Measurements from ENCODE around the gene CLDN17.

The CLDN17 gene

DNA sequence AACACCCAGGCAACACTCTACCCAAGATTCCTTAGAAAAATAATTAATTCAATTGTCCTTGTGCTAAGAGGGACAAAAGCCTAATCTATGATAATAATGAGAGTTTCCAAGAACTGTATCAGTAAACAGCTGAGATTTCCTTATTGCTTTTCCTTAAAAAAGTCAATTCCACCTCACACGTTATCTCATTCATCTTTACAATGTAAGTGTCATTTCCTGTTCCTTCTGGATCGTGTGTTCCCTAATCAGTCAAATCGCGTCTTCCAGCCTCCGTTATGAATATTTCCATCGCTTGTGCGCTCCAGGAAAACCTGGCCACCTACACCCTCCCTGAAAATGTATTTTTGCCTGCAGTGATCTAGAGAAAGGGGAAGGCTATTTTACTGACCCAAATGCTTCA, 23.9 kb upstream of the CLDN17 start:
- no peak for TF ChIP-seq PAX5 (IDR thresholded peaks at IDR 0.05; ENCODE audit: insufficient read depth, low read length, severe bottlenecking)
- no peak for TF ChIP-seq POU2F2 (IDR thresholded peaks at IDR 0.05; ENCODE audit: low read depth, low read length)
- TF ChIP-seq POLR2A (IDR thresholded peaks at IDR 0.05; ENCODE audit: low read depth, low read length): no peak
- TF ChIP-seq SPI1 (IDR thresholded peaks at IDR 0.05; ENCODE audit: low read depth, low read length): no peak
- TF ChIP-seq TAF1 (IDR thresholded peaks at IDR 0.05; ENCODE audit: low read depth, low read length): no peak
- no peak for TF ChIP-seq POLR2AphosphoS5 (IDR thresholded peaks at IDR 0.05; ENCODE audit: low read depth, low read length)
- no peak for DNase-seq (ENCODE audit: insufficient read length, low spot score)
- no peak for FAIRE-seq

DNA sequence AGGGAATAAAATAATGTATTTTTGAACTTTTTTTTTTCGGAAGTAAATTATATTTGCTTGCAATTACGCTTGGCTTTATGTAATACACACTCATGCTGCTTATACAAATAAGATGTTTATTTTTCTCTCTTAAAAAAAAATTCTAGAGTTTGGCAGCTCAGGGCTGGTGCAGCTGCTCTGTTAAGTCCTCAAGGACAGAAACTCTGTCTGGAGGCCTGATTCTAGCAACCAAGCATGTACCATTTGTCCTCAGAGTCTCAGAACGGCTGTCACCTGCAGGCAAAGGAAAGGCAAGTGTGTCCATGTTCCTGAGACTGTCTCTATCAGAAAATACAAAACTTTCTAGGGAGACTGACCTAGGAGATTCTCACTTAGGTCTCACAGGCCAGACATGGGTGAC, 23.2 kb upstream of the CLDN17 start:
- FAIRE-seq (no peak), DNase-seq (ENCODE audit: insufficient read length, low spot score) (no peak)
- no peak for TF ChIP-seq POU2F2 (IDR thresholded peaks at IDR 0.05; ENCODE audit: low read depth, low read length)
- TF ChIP-seq POLR2AphosphoS5 (IDR thresholded peaks at IDR 0.05; ENCODE audit: low read depth, low read length): no peak
- TF ChIP-seq SPI1 (IDR thresholded peaks at IDR 0.05; ENCODE audit: low read depth, low read length): no peak
- no peak for TF ChIP-seq POLR2A (IDR thresholded peaks at IDR 0.05; ENCODE audit: low read depth, low read length)
- TF ChIP-seq PAX5 (IDR thresholded peaks at IDR 0.05; ENCODE audit: insufficient read depth, low read length, severe bottlenecking): no peak
- TF ChIP-seq TAF1 (IDR thresholded peaks at IDR 0.05; ENCODE audit: low read depth, low read length): no peak

DNA sequence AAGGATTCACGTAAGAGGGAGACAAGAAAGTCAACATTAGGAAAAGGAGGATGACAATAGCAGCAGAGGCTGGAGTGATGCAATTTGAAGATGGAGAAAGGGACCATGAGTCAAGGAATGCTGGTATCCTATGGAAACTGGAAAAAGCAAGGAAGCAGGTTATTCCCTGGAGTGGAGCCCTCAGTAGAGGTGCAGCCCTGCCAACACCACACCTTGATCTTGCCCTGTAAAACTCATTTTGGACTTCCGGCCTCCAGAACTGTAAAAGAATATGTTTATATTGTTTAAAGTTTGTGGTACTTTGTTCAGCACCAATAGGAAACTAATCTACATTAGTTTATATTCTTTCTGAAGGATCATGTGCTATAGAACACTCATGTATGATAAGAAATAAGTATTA, 19.6 kb upstream of the CLDN17 start:
- DNase-seq (ENCODE audit: insufficient read length, low spot score): no peak
- TF ChIP-seq TAF1 (IDR thresholded peaks at IDR 0.05; ENCODE audit: low read depth, low read length) (no peak), PAX5 (IDR thresholded peaks at IDR 0.05; ENCODE audit: insufficient read depth, low read length, severe bottlenecking) (no peak), POLR2A (IDR thresholded peaks at IDR 0.05; ENCODE audit: low read depth, low read length) (no peak), POU2F2 (IDR thresholded peaks at IDR 0.05; ENCODE audit: low read depth, low read length) (no peak), POLR2AphosphoS5 (IDR thresholded peaks at IDR 0.05; ENCODE audit: low read depth, low read length) (no peak), SPI1 (IDR thresholded peaks at IDR 0.05; ENCODE audit: low read depth, low read length) (no peak)
- no peak for FAIRE-seq

GRCh38 chr21:30168086-30168485, 1.5 kb upstream of the CLDN17 start:
- FAIRE-seq: no peak

GRCh38 chr21:30166171-30166570, 434 bp downstream of the CLDN17 start:
- FAIRE-seq (no peak), DNase-seq (ENCODE audit: insufficient read length, low spot score) (no peak)
- TF ChIP-seq POLR2A (IDR thresholded peaks at IDR 0.05; ENCODE audit: low read depth, low read length): no peak
- no peak for TF ChIP-seq SPI1 (IDR thresholded peaks at IDR 0.05; ENCODE audit: low read depth, low read length)
- no peak for TF ChIP-seq PAX5 (IDR thresholded peaks at IDR 0.05; ENCODE audit: insufficient read depth, low read length, severe bottlenecking)
- no peak for TF ChIP-seq POU2F2 (IDR thresholded peaks at IDR 0.05; ENCODE audit: low read depth, low read length)
- no peak for TF ChIP-seq POLR2AphosphoS5 (IDR thresholded peaks at IDR 0.05; ENCODE audit: low read depth, low read length)
- no peak for TF ChIP-seq TAF1 (IDR thresholded peaks at IDR 0.05; ENCODE audit: low read depth, low read length)

More at GRCh38 chr21:30168086-30168485, 1.5 kb upstream of the CLDN17 start:
- no peak for DNase-seq (ENCODE audit: insufficient read length, low spot score)
- TF ChIP-seq TAF1 (IDR thresholded peaks at IDR 0.05; ENCODE audit: low read depth, low read length): no peak
- no peak for TF ChIP-seq PAX5 (IDR thresholded peaks at IDR 0.05; ENCODE audit: insufficient read depth, low read length, severe bottlenecking)
- TF ChIP-seq POLR2AphosphoS5 (IDR thresholded peaks at IDR 0.05; ENCODE audit: low read depth, low read length): no peak
- TF ChIP-seq POLR2A (IDR thresholded peaks at IDR 0.05; ENCODE audit: low read depth, low read length): no peak
- TF ChIP-seq POU2F2 (IDR thresholded peaks at IDR 0.05; ENCODE audit: low read depth, low read length): no peak
- no peak for TF ChIP-seq SPI1 (IDR thresholded peaks at IDR 0.05; ENCODE audit: low read depth, low read length)

DNA sequence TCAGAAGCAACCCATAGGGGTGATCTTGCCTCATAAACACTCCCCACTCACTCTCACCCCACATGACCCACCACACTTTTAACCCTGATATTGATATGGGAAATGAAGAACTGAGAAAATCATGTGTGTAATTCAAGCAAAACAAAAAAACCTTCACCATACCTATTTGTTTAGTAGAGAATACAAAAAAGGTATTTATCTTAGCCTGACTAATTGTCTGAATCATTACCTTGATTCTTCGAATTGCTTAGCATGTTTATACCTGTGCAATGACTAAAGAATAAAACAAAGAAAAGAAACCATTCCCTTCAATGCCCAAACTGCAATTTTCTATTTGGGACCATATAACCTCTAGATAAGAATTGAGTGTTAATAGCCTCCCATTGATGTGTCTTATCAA, 1.8 kb downstream of the CLDN17 start:
- DNase-seq (ENCODE audit: insufficient read length, low spot score) (no peak), FAIRE-seq (no peak)
- TF ChIP-seq POLR2AphosphoS5 (IDR thresholded peaks at IDR 0.05; ENCODE audit: low read depth, low read length): no peak
- TF ChIP-seq PAX5 (IDR thresholded peaks at IDR 0.05; ENCODE audit: insufficient read depth, low read length, severe bottlenecking): no peak
- no peak for TF ChIP-seq POU2F2 (IDR thresholded peaks at IDR 0.05; ENCODE audit: low read depth, low read length)
- no peak for TF ChIP-seq SPI1 (IDR thresholded peaks at IDR 0.05; ENCODE audit: low read depth, low read length)
- TF ChIP-seq TAF1 (IDR thresholded peaks at IDR 0.05; ENCODE audit: low read depth, low read length): no peak
- no peak for TF ChIP-seq POLR2A (IDR thresholded peaks at IDR 0.05; ENCODE audit: low read depth, low read length)

GRCh38 chr21:30153697-30154340, 12.8 kb downstream of the CLDN17 start:
- TF ChIP-seq POU2F2 (IDR thresholded peaks at IDR 0.05; ENCODE audit: low read depth, low read length): no peak
- no peak for TF ChIP-seq PAX5 (IDR thresholded peaks at IDR 0.05; ENCODE audit: insufficient read depth, low read length, severe bottlenecking)
- no peak for TF ChIP-seq SPI1 (IDR thresholded peaks at IDR 0.05; ENCODE audit: low read depth, low read length)
- TF ChIP-seq POLR2A (IDR thresholded peaks at IDR 0.05; ENCODE audit: low read depth, low read length): no peak
- TF ChIP-seq POLR2AphosphoS5 (IDR thresholded peaks at IDR 0.05; ENCODE audit: low read depth, low read length): no peak
- TF ChIP-seq TAF1 (IDR thresholded peaks at IDR 0.05; ENCODE audit: low read depth, low read length): no peak
- no peak for DNase-seq (ENCODE audit: insufficient read length, low spot score)
- no peak for FAIRE-seq

- DNase-seq (ENCODE audit: insufficient read length, low spot score): no peak
- FAIRE-seq: no peak
These were observed 13.8 kb downstream of the CLDN17 start for GRCh38 chr21:30152792-30153191.

GRCh38 chr21:30148906-30149305, 17.7 kb downstream of the CLDN17 start:
- FAIRE-seq: no peak
- no peak for DNase-seq (ENCODE audit: insufficient read length, low spot score)
- no peak for TF ChIP-seq POLR2A (IDR thresholded peaks at IDR 0.05; ENCODE audit: low read depth, low read length)
- TF ChIP-seq PAX5 (IDR thresholded peaks at IDR 0.05; ENCODE audit: insufficient read depth, low read length, severe bottlenecking): no peak
- no peak for TF ChIP-seq POU2F2 (IDR thresholded peaks at IDR 0.05; ENCODE audit: low read depth, low read length)
- TF ChIP-seq TAF1 (IDR thresholded peaks at IDR 0.05; ENCODE audit: low read depth, low read length): no peak
- no peak for TF ChIP-seq POLR2AphosphoS5 (IDR thresholded peaks at IDR 0.05; ENCODE audit: low read depth, low read length)
- no peak for TF ChIP-seq SPI1 (IDR thresholded peaks at IDR 0.05; ENCODE audit: low read depth, low read length)

More at GRCh38 chr21:30152792-30153191, 13.8 kb downstream of the CLDN17 start:
- no peak for TF ChIP-seq POLR2A (IDR thresholded peaks at IDR 0.05; ENCODE audit: low read depth, low read length)
- no peak for TF ChIP-seq TAF1 (IDR thresholded peaks at IDR 0.05; ENCODE audit: low read depth, low read length)
- no peak for TF ChIP-seq PAX5 (IDR thresholded peaks at IDR 0.05; ENCODE audit: insufficient read depth, low read length, severe bottlenecking)
- TF ChIP-seq POLR2AphosphoS5 (IDR thresholded peaks at IDR 0.05; ENCODE audit: low read depth, low read length): no peak
- no peak for TF ChIP-seq SPI1 (IDR thresholded peaks at IDR 0.05; ENCODE audit: low read depth, low read length)
- no peak for TF ChIP-seq POU2F2 (IDR thresholded peaks at IDR 0.05; ENCODE audit: low read depth, low read length)

Measured in GM12891 (cell line).